A549 (cell line): ENCODE results near the gene NAIP.
"Not testable (repeated sequence)": the region's sequence is repeated elsewhere in the genome, so short reads cannot be mapped to it uniquely, and the experiment has no call there.

Source experiments
- CTCF ChIP-seq: fragments of >200 bp; sonication (Bioruptor Twin); formaldehyde crosslinking; IDR thresholded peaks from 3 replicates; pipeline ENCODE4 v1.5.1; 2016
- EP300 ChIP-seq, 2 experiments: fragments of >200 bp; sonication (Bioruptor Twin); formaldehyde crosslinking; IDR thresholded peaks; 2 replicates in 1 of 2; 3 replicates in 1 of 2; pipeline ENCODE4 v1.6.1; 2016 to 2017
- JUN ChIP-seq, 2 experiments: fragments of >200 bp; sonication (Bioruptor Twin); formaldehyde crosslinking; IDR thresholded peaks; 2 replicates in 1 of 2; 3 replicates in 1 of 2; pipeline ENCODE4 v1.6.1; 2016 to 2017
- PBX3 ChIP-seq: IDR thresholded peaks from 2 replicates; pipeline ENCODE4 v1.6.1; 2012
- POLR2A ChIP-seq: IDR thresholded peaks from 2 replicates; pipeline ENCODE4 v1.6.1; 2012; ENCODE audit warnings: mild to moderate bottlenecking, low read length
- REST ChIP-seq: fragments of 200-600 bp; sonication (generic); IDR thresholded peaks from 2 replicates; pipeline ENCODE4 v1.6.1; 2016; ENCODE audit warnings: antibody characterized with exemption, mild to moderate bottlenecking, moderate library complexity

- TF ChIP-seq CTCF; POLR2A; PBX3; EP300 (IDR thresholded peaks at IDR 0.05); JUN (IDR thresholded peaks at IDR 0.05); REST: not testable (repeated sequence)
These were observed 57.9 kb downstream of the NAIP start for GRCh38 chr5:70967220-70967619.
